GM12873 (cell line): ENCODE results near the gene SESTD1.

Experiments
- TF ChIP-seq, protein P1 (sequence below): IDR thresholded peaks from 2 replicates; pipeline ENCODE4 v1.5.1; 2012; ENCODE audit warnings: low read depth, mild to moderate bottlenecking, moderate library complexity, low read length, control low read depth; ENCODE audit not compliant: insufficient read depth; ENCODE audit errors: missing control alignments

SESTD1 gene

DNA sequence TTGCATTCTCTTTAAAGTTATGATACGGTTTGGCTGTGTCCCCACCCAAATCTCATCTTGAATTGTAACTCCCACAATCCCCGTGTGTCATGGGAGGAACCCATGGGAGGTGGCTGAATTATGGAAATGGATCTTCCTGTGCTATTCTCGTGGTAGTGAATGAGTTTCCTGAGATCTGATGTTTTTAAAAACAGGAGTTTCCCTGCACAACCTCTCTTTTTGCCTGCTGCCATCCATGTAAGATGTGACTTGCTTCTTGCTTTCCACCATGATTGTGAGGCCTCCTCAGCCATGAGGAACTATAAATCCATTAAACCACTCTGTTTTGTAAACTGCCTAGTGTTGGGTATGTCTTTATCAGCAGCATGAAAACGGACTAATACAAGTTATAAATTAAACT, 37.5 kb upstream of the SESTD1 start:
- TF ChIP-seq, protein P1, sequence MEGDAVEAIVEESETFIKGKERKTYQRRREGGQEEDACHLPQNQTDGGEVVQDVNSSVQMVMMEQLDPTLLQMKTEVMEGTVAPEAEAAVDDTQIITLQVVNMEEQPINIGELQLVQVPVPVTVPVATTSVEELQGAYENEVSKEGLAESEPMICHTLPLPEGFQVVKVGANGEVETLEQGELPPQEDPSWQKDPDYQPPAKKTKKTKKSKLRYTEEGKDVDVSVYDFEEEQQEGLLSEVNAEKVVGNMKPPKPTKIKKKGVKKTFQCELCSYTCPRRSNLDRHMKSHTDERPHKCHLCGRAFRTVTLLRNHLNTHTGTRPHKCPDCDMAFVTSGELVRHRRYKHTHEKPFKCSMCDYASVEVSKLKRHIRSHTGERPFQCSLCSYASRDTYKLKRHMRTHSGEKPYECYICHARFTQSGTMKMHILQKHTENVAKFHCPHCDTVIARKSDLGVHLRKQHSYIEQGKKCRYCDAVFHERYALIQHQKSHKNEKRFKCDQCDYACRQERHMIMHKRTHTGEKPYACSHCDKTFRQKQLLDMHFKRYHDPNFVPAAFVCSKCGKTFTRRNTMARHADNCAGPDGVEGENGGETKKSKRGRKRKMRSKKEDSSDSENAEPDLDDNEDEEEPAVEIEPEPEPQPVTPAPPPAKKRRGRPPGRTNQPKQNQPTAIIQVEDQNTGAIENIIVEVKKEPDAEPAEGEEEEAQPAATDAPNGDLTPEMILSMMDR, result no peak

DNA sequence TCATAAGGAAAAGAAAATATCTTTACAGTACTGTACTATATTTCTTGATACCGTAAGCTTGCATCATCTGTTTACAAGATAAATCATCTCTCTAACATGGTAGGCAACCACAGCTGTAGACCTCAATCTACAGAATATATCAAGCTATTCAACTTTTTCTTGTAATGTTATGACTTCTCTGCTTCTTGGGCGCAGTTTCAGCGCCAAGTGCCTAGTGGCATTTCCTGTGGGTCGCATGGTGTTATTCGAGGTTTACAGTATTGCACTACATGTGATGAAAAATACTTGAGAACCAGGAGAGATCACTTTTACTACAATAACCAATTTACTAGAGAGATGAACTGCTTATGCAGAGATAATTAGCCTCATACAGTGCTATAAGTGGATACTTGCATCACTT, 34.0 kb upstream of the SESTD1 start:
- TF ChIP-seq, protein P1, result no peak

- TF ChIP-seq, protein P1, result no peak
Observed at GRCh38 chr2:179297927-179298326, 33.3 kb upstream of the SESTD1 start.

DNA sequence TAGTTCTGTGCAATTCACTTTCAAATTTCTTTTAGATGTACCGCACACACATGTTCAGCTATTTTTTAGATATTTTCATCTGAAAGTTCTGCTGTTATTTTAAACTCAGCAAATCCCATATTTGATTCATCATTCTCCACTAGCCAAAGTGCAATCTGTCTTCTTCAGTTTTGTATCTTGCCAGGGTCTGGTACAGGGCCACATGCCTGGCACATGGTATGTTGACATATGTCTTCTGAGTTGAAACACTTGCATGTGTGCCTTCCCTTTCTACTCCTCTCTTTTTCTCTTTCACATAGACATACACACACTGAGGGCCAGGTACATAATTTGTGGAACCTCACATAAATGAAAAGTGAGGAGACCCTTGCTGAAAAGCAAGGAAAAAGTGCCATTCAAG, 25.7 kb upstream of the SESTD1 start:
- TF ChIP-seq, protein P1, result no peak

- TF ChIP-seq, protein P1, result no peak
Observed at GRCh38 chr2:179285060-179285459, 20.4 kb upstream of the SESTD1 start.

- TF ChIP-seq, protein P1, result no peak
Observed at GRCh38 chr2:179277429-179278196, 13.0 kb upstream of the SESTD1 start.

GRCh38 chr2:179275253-179276012, 10.8 kb upstream of the SESTD1 start:
- TF ChIP-seq, protein P1, result no peak
